IMR-90 (cell line): ENCODE measurements around the gene OSGIN1. TPM values are rescaled to one million over a fixed set of nuclear protein-coding genes. Genes with fewer than 3 reads are reported as not detected.

ENCODE experiments used
- ATAC-seq: fragments of 200-7000 bp; cut with Tn5 transposase; 2 replicates; pipeline ENCODE4 v1.9.1; 2020; ENCODE audit warnings: low read depth, mild to moderate bottlenecking, moderate library complexity
- BruUV-seq: library from RNA; stranded (reverse); fragments of 400-500 nt; replicated peaks from 2 replicates; lab custom pipeline; 2021; lab: Mats Ljungman, UMichigan
- CTCF ChIA-PET: fragments of 300-600 bp; formaldehyde crosslinking; extraction: SDS; loops from one replicate; lab custom pipeline; 2021; ENCODE audit warnings: antibody characterized with exemption; lab: Yijun Ruan, JAX
- POLR2A ChIA-PET: fragments of 300-600 bp; sonication (Branson Sonifier 250); formaldehyde crosslinking; loops from one replicate; lab custom pipeline; 2022; ENCODE audit warnings: antibody characterized with exemption; ENCODE audit not compliant: unreplicated experiment; lab: Charles Lee
- DNase-seq: peaks from one replicate; pipeline ENCODE4 v3.0.0; 2013
- H2AFZ ChIP-seq: replicated peaks from 2 replicates; pipeline ENCODE3; 2013; ENCODE audit warnings: low read length, mild to moderate bottlenecking; ENCODE audit not compliant: poor library complexity
- H2AK5ac ChIP-seq: 2 replicates; pipeline ENCODE4 v1.6.1; 2013; ENCODE audit warnings: low read depth, low read length, inconsistent platforms
- H2AK9ac ChIP-seq: replicated peaks from 2 replicates; pipeline ENCODE3; 2013; ENCODE audit warnings: mild to moderate bottlenecking, low read depth, low read length, moderate library complexity; ENCODE audit not compliant: poor library complexity
- H2BK120ac ChIP-seq: 2 replicates; pipeline ENCODE4 v1.6.1; 2013; ENCODE audit warnings: low read depth, low read length, inconsistent platforms
- H2BK15ac ChIP-seq: 3 replicates; pipeline ENCODE4 v1.6.1; 2013; ENCODE audit warnings: low read depth, low read length, inconsistent platforms
- H2BK20ac ChIP-seq: 2 replicates; pipeline ENCODE4 v1.6.1; 2013; ENCODE audit warnings: low read depth, mild to moderate bottlenecking, inconsistent platforms, low read length, moderate library complexity
- H2BK5ac ChIP-seq: 2 replicates; pipeline ENCODE4 v1.6.1; 2013; ENCODE audit warnings: mild to moderate bottlenecking, low read depth, low read length, inconsistent platforms; ENCODE audit not compliant: poor library complexity, severe bottlenecking
- H3K14ac ChIP-seq: replicated peaks from 2 replicates; pipeline ENCODE4 v1.6.1; 2013; ENCODE audit warnings: low read depth, low read length, inconsistent platforms
- H3K18ac ChIP-seq: 2 replicates; pipeline ENCODE4 v1.6.1; 2013; ENCODE audit warnings: low read depth, low read length, control low read depth
- H3K23ac ChIP-seq: 2 replicates; pipeline ENCODE4 v1.6.1; 2013; ENCODE audit warnings: low read depth, low read length, inconsistent platforms
- H3K27ac ChIP-seq: 2 replicates; pipeline ENCODE4 v1.5.1; 2013; ENCODE audit warnings: mild to moderate bottlenecking, control low read depth, low read length; ENCODE audit not compliant: insufficient read depth
- H3K27me3 ChIP-seq: 2 replicates; pipeline ENCODE4 v1.6.1; 2013; ENCODE audit warnings: low read length; ENCODE audit not compliant: control insufficient read depth, insufficient read depth
- H3K36me3 ChIP-seq: 2 replicates; pipeline ENCODE4 v1.6.1; 2013; ENCODE audit warnings: low read length, mixed read lengths; ENCODE audit not compliant: control insufficient read depth, insufficient read depth
- H3K4ac ChIP-seq: 2 replicates; pipeline ENCODE4 v1.6.1; 2013; ENCODE audit warnings: low read depth, low read length, inconsistent platforms
- H3K4me1 ChIP-seq: 2 replicates; pipeline ENCODE4 v1.6.1; 2013; ENCODE audit warnings: low read length, mixed read lengths; ENCODE audit not compliant: control insufficient read depth, insufficient read depth
- H3K4me2 ChIP-seq: 2 replicates; pipeline ENCODE4 v1.6.1; 2013; ENCODE audit warnings: low read depth, mild to moderate bottlenecking, control low read depth, low read length, moderate library complexity
- H3K4me3 ChIP-seq: 2 replicates; pipeline ENCODE4 v1.5.1; 2013; ENCODE audit warnings: low read depth, mild to moderate bottlenecking, control low read depth, low read length, moderate library complexity; ENCODE audit not compliant: insufficient read depth
- H3K56ac ChIP-seq: 2 replicates; pipeline ENCODE4 v1.6.1; 2013; ENCODE audit warnings: low read length, inconsistent platforms; ENCODE audit not compliant: insufficient read depth; ENCODE audit errors: extremely low read depth
- H3K79me1 ChIP-seq, 2 experiments: 2 replicates each; pipeline ENCODE4 v1.6.1; 2013; ENCODE audit warnings: low read length in 2 of 2, inconsistent platforms in 1 of 2, low read depth in 1 of 2
- H3K9ac ChIP-seq: 2 replicates; pipeline ENCODE4 v1.6.1; 2013; ENCODE audit warnings: low read depth, low read length, control low read depth
- H3K9me1 ChIP-seq: 2 replicates; pipeline ENCODE4 v1.6.1; 2013; ENCODE audit warnings: low read length, inconsistent platforms; ENCODE audit not compliant: insufficient read depth
- H3K9me3 ChIP-seq: 2 replicates; pipeline ENCODE4 v1.6.1; 2013; ENCODE audit warnings: low read length; ENCODE audit not compliant: control insufficient read depth, insufficient read depth
- H4K20me1 ChIP-seq: 2 replicates; pipeline ENCODE4 v1.6.1; 2013; ENCODE audit warnings: low read length, inconsistent platforms; ENCODE audit not compliant: insufficient read depth
- H4K5ac ChIP-seq: 2 replicates; pipeline ENCODE4 v1.6.1; 2013; ENCODE audit warnings: mild to moderate bottlenecking, low read depth, low read length, control low read depth
- H4K8ac ChIP-seq, 2 experiments: 2 replicates each; pipeline ENCODE4 v1.6.1; 2013; ENCODE audit warnings: low read depth in 2 of 2, low read length in 2 of 2, control low read depth in 1 of 2, inconsistent platforms in 1 of 2
- H4K91ac ChIP-seq: 2 replicates; pipeline ENCODE4 v1.6.1; 2013; ENCODE audit warnings: low read depth, low read length, inconsistent platforms; ENCODE audit not compliant: insufficient read depth
- BHLHE40 ChIP-seq: fragments of 150-350 bp; IDR thresholded peaks from 2 replicates; pipeline ENCODE4 v1.6.1; 2016; ENCODE audit warnings: mild to moderate bottlenecking, low read depth, low read length
- CTCF ChIP-seq: conservative IDR thresholded peaks from 2 replicates; pipeline ENCODE4 v1.5.1; 2012; ENCODE audit warnings: mild to moderate bottlenecking, low read depth, low read length, improper control_type of control experiment
- MXI1 ChIP-seq: IDR thresholded peaks from 2 replicates; pipeline ENCODE4 v1.6.1; 2012; ENCODE audit warnings: low read depth, mild to moderate bottlenecking, low read length, moderate library complexity, borderline replicate concordance
- POLR2A ChIP-seq: IDR thresholded peaks from 2 replicates; pipeline ENCODE4 v1.6.1; 2012; ENCODE audit warnings: mild to moderate bottlenecking, low read depth, low read length
- RAD21 ChIP-seq: IDR thresholded peaks from 2 replicates; pipeline ENCODE4 v1.6.1; 2012; ENCODE audit warnings: low read length, improper control_type of control experiment
- SMC3 ChIP-seq: fragments of 150-350 bp; IDR thresholded peaks from 2 replicates; pipeline ENCODE4 v1.6.1; 2016; ENCODE audit warnings: low read depth, mild to moderate bottlenecking, antibody characterized with exemption, low read length, moderate library complexity
- WGBS, 2 experiments: methylation state at CpG; one replicate each; pipeline versions ENCODE4 v1.1.5 to v1.1.7; 2013; ENCODE audit warnings: missing lambda C conversion rate in 2 of 2; ENCODE audit not compliant: insufficient read length in 1 of 2; ENCODE audit errors: extremely low coverage in 2 of 2; 5-methylcytosine and 5-hydroxymethylcytosine counted together
- dilution Hi-C: fragments of 300-500 bp; cut with HindIII; formaldehyde crosslinking; loops from one replicate; pipeline ENCODE4 v1.14.3; 2018; ENCODE audit warnings: low sequenced_read_pairs; ENCODE audit not compliant: unreplicated experiment
- in situ Hi-C: fragments of 300-500 bp; cut with MboI; formaldehyde crosslinking; loops from 3 replicates; pipeline ENCODE4 v1.14.3; 2019; ENCODE audit warnings: low sequenced_read_pairs, inconsistent platforms, mixed read lengths
- intact Hi-C: fragments of 100-400 bp; cut with micrococcal nuclease; formaldehyde crosslinking; loops from 2 replicates; pipeline ENCODE4 v1.10.0; 2022
- polyA plus RNA-seq, 3 experiments: library from polyadenylated mRNA; depleted of rRNA; stranded (reverse); fragments of >200 nt; gene quantifications; 2 replicates each; pipeline ENCODE4 v1.2.3, GENCODE V29; 2012; ENCODE audit warnings: low replicate concordance in 1 of 3
- total RNA-seq: library from RNA; depleted of rRNA; stranded (reverse); fragments of >200 nt; gene quantifications from 2 replicates; pipeline ENCODE4 v1.2.3, GENCODE V29; 2012
- TF ChIP-seq, protein P1 (sequence below): fragments of 150-350 bp; IDR thresholded peaks from 2 replicates; pipeline ENCODE4 v1.6.1; 2016; ENCODE audit warnings: low read depth, mild to moderate bottlenecking, low read length, moderate library complexity, borderline replicate concordance

Gene OSGIN1
- total and polyA plus RNA-seq, 2 of the 4 experiments (the other 2 are of a cell fraction) = 0.90 to 6.4 TPM

DNA sequence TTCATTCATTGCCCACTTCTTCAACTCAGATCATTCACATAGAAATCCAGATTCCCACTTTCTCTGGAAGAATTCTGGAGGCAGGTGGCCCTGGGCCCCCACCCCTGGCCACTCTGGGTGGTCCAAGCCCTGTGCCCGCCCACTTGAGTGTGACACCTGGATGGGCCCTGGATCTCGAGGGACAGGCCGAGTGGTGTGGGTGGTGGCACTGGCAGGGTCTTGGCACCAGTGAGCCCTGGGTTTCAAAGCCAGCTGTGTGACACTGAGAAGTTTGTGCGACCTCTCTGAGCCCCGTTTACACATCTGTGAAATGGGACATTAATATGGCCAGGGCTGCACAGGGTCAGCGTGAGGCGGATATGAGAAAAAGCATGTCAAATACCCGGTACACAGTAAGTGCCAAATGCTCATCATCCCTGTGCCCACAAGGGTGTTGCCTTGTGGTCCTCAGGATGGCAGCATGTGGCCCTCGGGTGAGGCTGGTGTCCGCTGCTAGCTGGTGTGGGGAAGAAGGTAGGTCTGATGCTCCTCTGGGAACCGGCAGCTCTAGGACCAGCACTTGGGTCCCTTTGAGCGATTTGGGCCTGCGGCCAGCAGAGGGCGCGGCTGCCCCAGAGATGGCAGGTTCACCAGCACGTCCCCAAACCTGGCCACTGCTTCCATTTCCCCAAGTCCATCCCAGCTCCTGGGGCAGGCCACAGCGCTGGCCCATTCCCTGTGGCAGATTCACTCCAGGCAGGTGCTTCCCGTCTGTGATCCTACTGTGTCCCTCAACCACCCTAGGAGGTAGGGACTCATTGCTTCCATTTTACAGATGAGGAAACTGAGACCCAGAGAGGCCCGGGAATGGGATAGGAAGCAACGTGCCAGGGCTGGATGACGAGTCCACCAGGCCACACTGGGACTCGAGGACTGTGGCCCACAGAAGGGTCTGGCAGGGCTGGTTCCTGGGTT, 3.6 kb downstream of the OSGIN1 start:
- H4K91ac ChIP-seq = no peak overlapping the region
- H3K4me2 ChIP-seq = no peak overlapping the region
- BruUV-seq = no TSS peak
- no peak overlapping the region for H4K8ac ChIP-seq
- H3K56ac ChIP-seq = no peak overlapping the region
- no peak overlapping the region for H4K5ac ChIP-seq
- no peak overlapping the region for H3K27ac ChIP-seq
- no peak overlapping the region for H3K18ac ChIP-seq
- no peaks in the 10 kb centered on the region for H3K9me3 ChIP-seq
- DNase-seq (peak; percentile 72), ATAC-seq (peak; percentile 20)
- peak overlapping the region; percentile 47 for H2AK9ac ChIP-seq
- H3K9me1 ChIP-seq = 0 out of 2 replicates have a peak, but pooled peaks cover 4% of the 10 kb centered on the region
- CTCF ChIA-PET = interaction anchor here (0.6 to 1.4 kb wide), 7 partner anchors 30 to 418 kb away, joined by 3 to 6 read pairs (median 4); no protein-coding TSS in a partner anchor
- H3K4ac ChIP-seq = no peak overlapping the region
- in situ Hi-C loops (loop anchor here (25.0 kb wide), 1 partner anchor 531 kb away; no protein-coding TSS in a partner anchor), dilution Hi-C loops (no loop called here), intact Hi-C loops (loop anchor here (1.0 kb wide), 1 partner anchor 106 kb away; no protein-coding TSS in a partner anchor)
- TF ChIP-seq SMC3 (peak; percentile 70), POLR2A (no peak), RAD21 (peak; percentile 88), BHLHE40 (no peak), MXI1 (no peak), CTCF (peak; percentile 88)
- TF ChIP-seq, protein P1, sequence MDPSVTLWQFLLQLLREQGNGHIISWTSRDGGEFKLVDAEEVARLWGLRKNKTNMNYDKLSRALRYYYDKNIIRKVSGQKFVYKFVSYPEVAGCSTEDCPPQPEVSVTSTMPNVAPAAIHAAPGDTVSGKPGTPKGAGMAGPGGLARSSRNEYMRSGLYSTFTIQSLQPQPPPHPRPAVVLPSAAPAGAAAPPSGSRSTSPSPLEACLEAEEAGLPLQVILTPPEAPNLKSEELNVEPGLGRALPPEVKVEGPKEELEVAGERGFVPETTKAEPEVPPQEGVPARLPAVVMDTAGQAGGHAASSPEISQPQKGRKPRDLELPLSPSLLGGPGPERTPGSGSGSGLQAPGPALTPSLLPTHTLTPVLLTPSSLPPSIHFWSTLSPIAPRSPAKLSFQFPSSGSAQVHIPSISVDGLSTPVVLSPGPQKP = no peak
- H3K23ac ChIP-seq = no peak overlapping the region
- H3K36me3 ChIP-seq = peaks cover 28% of the 10 kb centered on the region
- no peak overlapping the region for H2BK120ac ChIP-seq
- H3K4me3 ChIP-seq = no peak overlapping the region
- H3K9ac ChIP-seq = no peak overlapping the region
- no peaks in the 10 kb centered on the region for H3K27me3 ChIP-seq
- 51% methylated on average over 15 of the region's 22 CpGs; no CpG with 5 or more reads in 1 of the 2 experiments for WGBS, 2 experiments
- H2BK20ac ChIP-seq = no peak overlapping the region
- H3K4me1 ChIP-seq = peaks cover 14% of the 10 kb centered on the region
- H4K20me1 ChIP-seq = peaks cover 21% of the 10 kb centered on the region; the same call in 1 of the 2 replicates
- no peak overlapping the region for H2BK5ac ChIP-seq
- POLR2A ChIA-PET = no interaction called here
- H3K14ac ChIP-seq = no peak overlapping the region
- peaks cover 0 to 25% of the 10 kb centered on the region in 2 experiments; a peak in 1 of 4 replicates for H3K79me1 ChIP-seq
- H2AFZ ChIP-seq = peak overlapping the region; percentile 76
- H2AK5ac ChIP-seq = peak overlapping the region; percentile 84; the same call in 1 of the 2 replicates
- H2BK15ac ChIP-seq = no peak overlapping the region
